Epithelial cell of esophagus (primary cell): ENCODE measurements around the gene ARHGAP20.

ENCODE experiments used
- DNase-seq: peaks from one replicate; pipeline ENCODE4 v3.0.0; 2010; ENCODE audit warnings: low read depth
- H3K4me3 ChIP-seq: 2 replicates; pipeline ENCODE4 v1.5.1; 2011; ENCODE audit warnings: mild to moderate bottlenecking, low read length, control low read depth
- CTCF ChIP-seq: IDR thresholded peaks from 2 replicates; pipeline ENCODE4 v1.5.1; 2011; ENCODE audit warnings: low read depth, mild to moderate bottlenecking, low read length, control low read depth, inconsistent platforms; ENCODE audit not compliant: insufficient read depth; ENCODE audit errors: missing control alignments

Gene ARHGAP20

GRCh38 chr11:110530900-110531741, 181.1 kb downstream of the ARHGAP20 start:
- H3K4me3 ChIP-seq = no peak overlapping the region
- peak; percentile 8 for DNase-seq
- no peak for TF ChIP-seq CTCF

- DNase-seq = peak; percentile 28
- TF ChIP-seq CTCF = no peak
- no peak overlapping the region for H3K4me3 ChIP-seq
Measured at GRCh38 chr11:110529043-110529442, 183.2 kb downstream of the ARHGAP20 start.

- DNase-seq = no peak
- TF ChIP-seq CTCF = no peak
Measured at GRCh38 chr11:110527146-110527545, 185.1 kb downstream of the ARHGAP20 start.

More at GRCh38 chr11:110527146-110527545, 185.1 kb downstream of the ARHGAP20 start:
- H3K4me3 ChIP-seq = no peak overlapping the region
